Ascending aorta (tissue), 2 donors: ENCODE results near the gene APOL3. TPM values are rescaled to one million over a fixed set of nuclear protein-coding genes. Genes with fewer than 3 reads are reported as not detected.

Experiments used
- DNase-seq, 2 donors: peaks; one replicate each; pipeline ENCODE4 v3.0.0-alpha.2; 2019; ENCODE audit warnings: low spot score in 2 of 2
- H3K27ac ChIP-seq, 2 donors: fragments of 200-600 bp; sonication (generic); one replicate each; pipeline ENCODE4 v1.5.1; 2016 to 2017; ENCODE audit warnings: mild to moderate bottlenecking in 1 of 2
- H3K27me3 ChIP-seq: fragments of 200-600 bp; sonication (generic); one replicate; pipeline ENCODE4 v1.5.1; 2017
- H3K36me3 ChIP-seq, 2 donors: fragments of 200-600 bp; sonication (generic); one replicate each; pipeline ENCODE4 v1.5.1; 2016
- H3K4me1 ChIP-seq, 2 donors: fragments of 200-600 bp; sonication (generic); one replicate each; pipeline ENCODE4 v1.5.1; 2016 to 2017; ENCODE audit warnings: mild to moderate bottlenecking in 1 of 2
- H3K4me3 ChIP-seq, 2 donors: fragments of 200-600 bp; sonication (generic); one replicate each; pipeline ENCODE4 v1.5.1; 2016 to 2017; ENCODE audit warnings: mild to moderate bottlenecking in 1 of 2
- H3K9me3 ChIP-seq, 2 donors: fragments of 200-600 bp; sonication (generic); one replicate each; pipeline ENCODE4 v1.5.1; 2016
- intact Hi-C: fragments of 100-400 bp; cut with DNase I; formaldehyde crosslinking; loops from one replicate; pipeline ENCODE4 v1.15.1; 2023
- total RNA-seq: library from RNA; depleted of rRNA; stranded (reverse); fragments of >200 nt; gene quantifications from one replicate; pipeline ENCODE4 v1.1.0, GENCODE V29; 2016
- TF ChIP-seq, protein P1 (sequence below), 3 experiments: fragments of 200-600 bp in 2 of 3; fragments of 450-650 bp in 1 of 3; sonication (generic) in 2 of 3; IDR thresholded peaks; one replicate each; pipeline ENCODE4 v1.5.1; 2016 to 2019; ENCODE audit warnings: antibody characterized with exemption in 3 of 3, mild to moderate bottlenecking in 1 of 3, moderate library complexity in 1 of 3

The APOL3 gene
- total RNA-seq, 1 donor from 2014 or later, result 47.3 TPM

DNA sequence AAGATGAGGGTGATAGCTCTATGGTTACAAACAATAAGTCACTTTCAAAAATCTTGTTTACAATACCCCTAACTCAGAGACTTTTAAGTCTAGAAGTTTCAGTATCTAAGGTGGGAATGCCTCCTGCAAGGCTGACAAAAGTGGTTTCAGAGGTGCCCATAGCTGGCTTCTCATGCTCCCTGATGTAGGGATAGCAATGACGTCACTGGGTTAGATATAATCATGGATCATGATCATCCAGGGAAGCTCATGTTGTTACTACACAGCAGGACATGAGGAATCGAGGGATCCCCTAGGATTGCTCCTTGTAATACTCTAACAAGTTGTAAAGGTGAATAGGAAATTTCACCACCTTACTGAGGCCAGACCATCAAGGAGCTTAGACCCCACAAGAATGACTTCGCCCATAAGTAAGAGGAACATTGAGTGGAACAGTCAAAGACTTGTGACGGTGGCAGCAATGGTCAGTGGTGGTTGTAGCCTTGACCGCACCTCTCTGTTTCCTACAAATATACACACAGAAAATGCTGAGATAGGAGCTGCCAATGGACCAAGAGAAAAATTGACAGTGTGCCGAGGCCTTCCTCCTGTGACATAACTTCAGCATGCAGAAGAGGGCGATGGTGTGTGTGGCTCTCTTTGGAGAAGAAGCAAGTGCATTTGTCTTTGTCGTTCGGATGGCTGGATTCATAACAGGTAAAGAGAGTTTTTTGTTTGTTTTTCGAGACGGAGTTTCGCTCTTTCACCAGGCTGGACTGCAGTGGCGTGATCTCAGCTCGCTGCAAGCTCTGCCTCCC, 25.5 kb upstream of the APOL3 start:
- intact Hi-C loops, result no loop called here
- TF ChIP-seq, protein P1, sequence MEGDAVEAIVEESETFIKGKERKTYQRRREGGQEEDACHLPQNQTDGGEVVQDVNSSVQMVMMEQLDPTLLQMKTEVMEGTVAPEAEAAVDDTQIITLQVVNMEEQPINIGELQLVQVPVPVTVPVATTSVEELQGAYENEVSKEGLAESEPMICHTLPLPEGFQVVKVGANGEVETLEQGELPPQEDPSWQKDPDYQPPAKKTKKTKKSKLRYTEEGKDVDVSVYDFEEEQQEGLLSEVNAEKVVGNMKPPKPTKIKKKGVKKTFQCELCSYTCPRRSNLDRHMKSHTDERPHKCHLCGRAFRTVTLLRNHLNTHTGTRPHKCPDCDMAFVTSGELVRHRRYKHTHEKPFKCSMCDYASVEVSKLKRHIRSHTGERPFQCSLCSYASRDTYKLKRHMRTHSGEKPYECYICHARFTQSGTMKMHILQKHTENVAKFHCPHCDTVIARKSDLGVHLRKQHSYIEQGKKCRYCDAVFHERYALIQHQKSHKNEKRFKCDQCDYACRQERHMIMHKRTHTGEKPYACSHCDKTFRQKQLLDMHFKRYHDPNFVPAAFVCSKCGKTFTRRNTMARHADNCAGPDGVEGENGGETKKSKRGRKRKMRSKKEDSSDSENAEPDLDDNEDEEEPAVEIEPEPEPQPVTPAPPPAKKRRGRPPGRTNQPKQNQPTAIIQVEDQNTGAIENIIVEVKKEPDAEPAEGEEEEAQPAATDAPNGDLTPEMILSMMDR (IDR thresholded peaks at IDR 0.05), result no peak
- Histone ChIP-seq H3K27me3 (no peaks in the 10 kb centered on the region), H3K9me3 (no peaks in the 10 kb centered on the region), H3K4me3 (no peak overlapping the region), H3K4me1 (peaks cover 0 to 4% of the 10 kb centered on the region in 2 donors), H3K36me3 (no peaks in the 10 kb centered on the region), H3K27ac (no peak overlapping the region)
- DNase-seq, result no peak

DNA sequence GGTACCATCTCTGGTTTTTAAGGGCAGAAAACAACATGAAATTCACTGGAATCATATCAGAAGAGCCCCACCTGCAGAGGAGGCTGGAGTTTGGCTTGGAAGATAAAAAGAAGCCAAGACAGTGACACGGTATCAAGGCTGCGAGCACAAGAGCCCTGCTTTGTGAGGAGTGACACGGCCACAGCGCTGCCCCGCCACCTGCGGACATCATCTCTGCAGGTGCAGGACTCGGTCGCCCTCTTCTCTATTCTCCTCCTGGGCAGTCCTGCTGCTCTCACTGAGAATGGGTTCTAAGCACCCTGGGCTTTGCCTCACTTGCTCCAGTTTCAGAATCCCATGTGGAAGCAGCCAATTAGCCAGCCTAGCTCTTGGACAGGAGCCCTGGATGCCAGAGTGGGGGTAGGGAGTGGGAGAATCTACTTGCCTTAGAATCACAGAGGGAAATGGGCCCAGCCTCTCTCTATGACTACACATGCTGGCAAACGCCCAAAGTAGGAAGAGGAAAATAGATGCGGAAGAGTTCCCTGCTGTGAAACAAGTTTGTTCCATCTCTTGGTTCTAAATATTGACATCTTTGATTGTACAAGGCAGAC, 24.0 kb upstream of the APOL3 start:
- TF ChIP-seq, protein P1 (IDR thresholded peaks at IDR 0.05), result no peak
- Histone ChIP-seq H3K27me3 (no peaks in the 10 kb centered on the region), H3K27ac (no peak overlapping the region), H3K4me3 (no peak overlapping the region), H3K36me3 (no peaks in the 10 kb centered on the region), H3K4me1 (peaks cover 0 to 4% of the 10 kb centered on the region in 2 donors), H3K9me3 (no peaks in the 10 kb centered on the region)
- peak in 1 of 2 donors; percentile 65 for DNase-seq
- intact Hi-C loops, result no loop called here

DNA sequence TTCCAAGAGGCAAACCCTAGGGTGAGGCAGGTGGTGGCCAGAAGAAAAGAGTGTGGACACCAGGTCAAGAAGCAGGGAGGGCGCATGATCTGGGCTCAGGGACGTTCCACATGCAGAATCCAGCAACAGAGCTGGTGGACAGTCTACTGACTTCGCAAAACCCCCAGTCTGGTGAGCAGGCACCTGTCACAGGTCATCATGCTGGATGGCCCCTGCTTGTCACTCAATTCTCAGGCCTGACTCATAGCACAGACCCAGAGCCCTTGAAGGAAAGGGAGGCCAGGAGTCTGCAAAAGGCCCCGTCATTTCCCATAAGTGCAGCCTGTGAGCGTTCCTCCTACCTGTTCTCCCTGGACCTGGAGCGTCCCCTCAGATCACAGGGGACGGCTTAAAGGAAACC, 22.9 kb upstream of the APOL3 start:
- TF ChIP-seq, protein P1 (IDR thresholded peaks at IDR 0.05), result no peak
- intact Hi-C loops, result no loop called here

DNA sequence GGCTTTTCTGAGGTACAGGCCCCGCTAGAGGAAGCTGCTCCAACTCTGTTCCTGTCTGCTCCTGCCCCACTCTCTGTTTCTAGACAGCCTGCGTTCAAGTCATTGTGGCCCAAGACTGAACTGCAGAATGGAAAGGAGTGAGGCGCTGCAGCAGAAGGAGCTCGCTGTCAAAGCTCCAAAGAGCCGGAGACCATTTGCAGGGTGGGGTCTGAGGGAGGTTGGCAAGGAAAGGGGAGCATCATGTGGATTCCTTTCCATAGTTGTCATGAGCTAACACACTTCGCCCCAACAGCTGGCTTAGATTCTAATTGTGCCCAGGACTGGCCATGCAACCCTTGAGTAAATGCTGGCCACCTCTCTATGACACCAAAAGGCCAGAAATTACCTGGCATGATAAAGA, 22.3 kb upstream of the APOL3 start:
- intact Hi-C loops, result no loop called here
- no peaks in the 10 kb centered on the region for H3K27me3 ChIP-seq
- H3K9me3 ChIP-seq, result no peaks in the 10 kb centered on the region
- H3K36me3 ChIP-seq, result no peaks in the 10 kb centered on the region
- peaks cover 0 to 4% of the 10 kb centered on the region in 2 donors for H3K4me1 ChIP-seq
- no peak overlapping the region for H3K27ac ChIP-seq
- peak in 1 of 2 donors; percentile 22 for DNase-seq
- TF ChIP-seq, protein P1 (IDR thresholded peaks at IDR 0.05), result no peak
- no peak overlapping the region for H3K4me3 ChIP-seq

More for the DNA sequence above, 22.9 kb upstream of the APOL3 start:
- Histone ChIP-seq H3K9me3 (no peaks in the 10 kb centered on the region), H3K27me3 (no peaks in the 10 kb centered on the region), H3K4me3 (no peak overlapping the region), H3K27ac (no peak overlapping the region), H3K36me3 (no peaks in the 10 kb centered on the region), H3K4me1 (peaks cover 0 to 4% of the 10 kb centered on the region in 2 donors)
- DNase-seq, result peak in 1 of 2 donors; percentile 63

DNA sequence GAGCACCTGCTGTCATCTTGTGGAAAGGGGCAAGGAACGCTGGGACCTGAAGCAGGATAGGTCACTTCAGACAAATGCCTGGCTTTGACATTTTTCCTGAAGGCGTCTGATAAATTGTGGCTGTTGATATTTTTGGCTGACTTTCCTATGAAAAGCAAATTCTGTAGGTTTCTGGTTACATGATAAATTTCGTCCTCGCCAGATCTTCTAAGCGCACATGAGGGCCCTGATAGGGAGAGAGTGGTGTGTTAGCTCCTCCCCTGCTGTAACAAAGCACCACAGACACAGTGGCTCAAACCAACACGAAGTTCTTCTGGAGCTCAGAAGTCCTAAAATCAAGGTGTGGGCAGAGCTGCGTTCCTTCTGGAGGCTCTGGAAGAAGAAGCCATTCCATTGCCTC, 21.5 kb upstream of the APOL3 start:
- Histone ChIP-seq H3K4me3 (no peak overlapping the region), H3K27ac (no peak overlapping the region), H3K27me3 (no peaks in the 10 kb centered on the region), H3K9me3 (no peaks in the 10 kb centered on the region), H3K36me3 (no peaks in the 10 kb centered on the region), H3K4me1 (peaks cover 0 to 4% of the 10 kb centered on the region in 2 donors)
- TF ChIP-seq, protein P1 (IDR thresholded peaks at IDR 0.05), result no peak
- intact Hi-C loops, result no loop called here
- DNase-seq, result no peak
